Epidermal melanocyte (primary cell): ENCODE results near the gene KIFBP.

Experiments
- DNase-seq: peaks from one replicate; pipeline ENCODE4 v3.0.0; 2011; ENCODE audit warnings: low spot score; ENCODE audit not compliant: insufficient read length

The KIFBP gene

DNA sequence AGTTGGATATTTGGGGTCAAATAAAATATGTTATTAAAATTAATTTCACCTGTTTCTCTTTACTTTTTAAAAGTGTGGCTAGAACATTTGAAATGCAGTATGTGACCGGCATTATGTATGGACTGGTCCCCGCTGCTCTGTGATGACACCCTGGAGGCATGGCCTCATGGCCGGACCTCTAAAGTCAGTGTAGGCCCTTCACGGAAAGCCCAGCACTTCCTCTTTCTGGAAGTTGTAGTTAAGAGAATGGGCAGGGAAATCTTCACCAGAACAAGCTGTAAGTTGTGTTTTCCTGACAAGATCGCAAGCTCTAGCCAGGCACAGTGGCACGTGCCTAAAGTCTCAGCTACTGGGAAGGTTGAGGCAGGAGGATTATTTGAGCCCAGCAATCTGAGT is 61.0 kb downstream of the KIFBP start:
- no peak for DNase-seq

DNA sequence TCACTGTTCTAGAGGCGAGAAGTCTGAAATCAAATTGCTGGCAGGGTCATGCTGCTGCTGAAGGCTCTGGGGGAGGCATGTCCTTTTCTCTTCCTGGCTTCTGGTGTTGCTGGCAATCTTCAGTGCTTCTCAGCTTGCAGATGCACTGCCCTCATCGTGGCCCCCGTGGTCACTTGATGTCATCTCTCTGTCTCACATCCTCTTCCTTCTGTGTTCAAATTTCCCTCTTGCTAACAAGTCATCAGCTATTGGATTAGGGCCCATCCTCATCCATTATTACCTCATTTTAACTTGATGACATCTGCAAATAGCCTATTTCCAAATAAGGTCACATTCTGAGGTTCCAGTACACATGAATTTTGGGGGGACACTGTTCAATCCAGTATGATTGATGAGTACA is 62.7 kb downstream of the KIFBP start:
- DNase-seq = no peak

- DNase-seq = no peak
These were observed 63.3 kb downstream of the KIFBP start for GRCh38 chr10:69051710-69052487.

DNA sequence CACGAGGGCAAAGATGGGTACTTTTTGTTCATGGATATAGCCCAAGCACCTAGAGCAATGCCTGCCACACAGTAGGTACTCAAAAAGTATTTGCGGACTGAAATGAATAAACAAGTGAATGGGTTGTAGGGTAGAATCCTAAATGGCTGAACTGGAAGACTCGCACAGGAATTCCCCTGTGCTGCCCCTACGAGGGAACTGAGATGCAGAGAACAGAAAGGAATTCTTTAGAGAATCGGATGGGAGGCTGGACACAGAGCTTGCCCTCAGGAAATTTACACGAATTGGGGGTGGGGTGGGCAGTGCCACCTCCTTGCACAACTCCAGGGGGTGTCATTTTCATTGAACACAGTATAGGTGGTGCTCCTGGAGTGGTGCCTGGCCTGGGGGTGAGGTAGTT is 64.1 kb downstream of the KIFBP start:
- no peak for DNase-seq

- DNase-seq = no peak
These were observed 66.6 kb downstream of the KIFBP start for GRCh38 chr10:69055241-69055640.

- DNase-seq = no peak
These were observed 67.5 kb downstream of the KIFBP start for GRCh38 chr10:69056129-69056528.

- no peak for DNase-seq
These were observed 68.1 kb downstream of the KIFBP start for GRCh38 chr10:69056536-69057260.

- DNase-seq = no peak
These were observed 68.8 kb downstream of the KIFBP start for GRCh38 chr10:69057261-69057950.

DNA sequence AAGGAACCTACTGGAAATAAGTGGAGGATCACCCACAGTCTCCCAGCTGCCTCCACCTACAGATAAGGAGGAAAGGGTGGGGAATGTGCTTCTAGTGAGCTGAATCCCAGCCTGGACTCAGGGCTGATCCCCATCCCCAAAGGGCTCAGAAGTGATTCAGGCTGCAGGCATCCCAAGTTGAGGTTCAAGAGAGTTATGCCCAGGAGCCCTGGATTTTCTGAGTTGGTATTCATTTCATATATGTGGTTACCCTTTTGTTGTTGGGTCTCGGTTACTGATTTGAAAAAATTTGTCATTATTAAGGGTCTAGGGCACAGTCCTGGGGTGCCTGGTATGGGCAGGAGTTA is 69.3 kb downstream of the KIFBP start:
- DNase-seq = no peak

DNA sequence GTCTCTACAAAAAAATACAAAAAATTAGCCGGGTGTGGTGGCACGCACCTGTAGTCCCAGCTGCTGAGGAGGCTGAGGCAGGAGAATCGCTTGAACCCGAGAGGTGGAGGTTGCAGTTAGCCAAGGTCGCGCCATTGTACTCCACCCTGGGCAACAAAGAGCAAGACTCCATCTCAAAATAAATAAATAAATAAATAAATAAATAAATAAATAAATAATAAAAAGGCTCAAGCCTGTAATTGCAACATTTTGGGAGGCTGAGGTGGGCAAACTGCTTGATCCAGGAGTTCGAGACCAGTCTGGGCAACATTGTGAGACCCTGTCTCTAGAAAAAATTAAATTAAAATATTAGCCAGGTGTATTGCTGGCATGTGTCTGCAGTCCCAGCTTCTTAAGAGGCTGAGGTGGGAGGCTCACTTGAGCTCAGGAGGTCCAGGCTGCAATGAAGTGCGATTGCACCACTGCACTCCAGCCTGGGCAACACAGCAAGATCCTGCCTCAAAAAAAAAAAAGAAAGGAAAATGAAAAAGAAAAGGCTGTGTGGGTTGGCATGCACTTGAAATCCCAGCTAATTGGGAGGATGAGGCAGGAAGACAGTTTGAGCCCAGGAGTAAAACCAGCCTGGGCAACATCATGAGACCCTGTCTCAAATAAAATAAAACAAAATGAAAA is 71.7 kb downstream of the KIFBP start:
- DNase-seq = no peak

DNA sequence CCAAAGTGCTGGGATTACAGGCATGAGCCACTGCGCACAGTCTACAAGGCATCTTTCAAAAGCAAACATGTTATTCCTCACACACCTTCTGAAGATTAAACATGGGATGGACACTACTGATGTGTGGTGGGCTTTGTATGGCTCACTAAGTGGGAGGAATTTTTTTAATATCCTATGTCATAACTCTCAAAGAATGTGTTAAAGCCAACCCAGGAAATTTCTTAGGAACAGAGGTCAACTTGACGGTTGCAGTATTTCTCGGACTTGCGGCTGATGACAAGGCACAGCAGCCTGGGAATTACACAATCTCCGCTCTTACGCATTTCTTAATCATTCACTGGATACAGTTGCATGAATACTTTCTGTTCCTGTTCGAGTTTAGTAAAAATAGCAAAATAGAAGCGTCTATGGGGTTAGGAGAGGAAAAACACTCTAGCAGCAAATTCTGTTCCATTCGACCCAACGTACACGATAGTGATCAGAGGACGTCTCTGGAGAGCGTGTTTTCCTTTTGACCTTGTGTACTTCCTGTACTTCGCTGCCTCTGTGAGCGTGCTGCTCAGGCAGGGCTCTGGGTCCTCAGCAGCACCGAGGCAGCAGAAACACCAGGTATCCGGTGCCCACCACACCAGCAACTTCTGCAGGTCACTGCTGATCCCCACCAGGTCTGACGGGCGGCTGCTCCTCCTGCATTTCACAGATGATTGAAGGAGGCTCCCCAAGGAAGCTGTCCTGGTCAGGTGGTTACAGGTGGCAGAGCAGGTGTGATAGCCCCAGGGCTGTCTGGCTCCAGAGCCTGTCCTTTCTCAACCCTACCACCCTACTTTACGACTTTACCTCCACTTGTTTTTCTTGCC is 72.9 kb downstream of the KIFBP start:
- peak; percentile 33 for DNase-seq

GRCh38 chr10:69062901-69063300 is 74.3 kb downstream of the KIFBP start:
- DNase-seq = no peak

DNA sequence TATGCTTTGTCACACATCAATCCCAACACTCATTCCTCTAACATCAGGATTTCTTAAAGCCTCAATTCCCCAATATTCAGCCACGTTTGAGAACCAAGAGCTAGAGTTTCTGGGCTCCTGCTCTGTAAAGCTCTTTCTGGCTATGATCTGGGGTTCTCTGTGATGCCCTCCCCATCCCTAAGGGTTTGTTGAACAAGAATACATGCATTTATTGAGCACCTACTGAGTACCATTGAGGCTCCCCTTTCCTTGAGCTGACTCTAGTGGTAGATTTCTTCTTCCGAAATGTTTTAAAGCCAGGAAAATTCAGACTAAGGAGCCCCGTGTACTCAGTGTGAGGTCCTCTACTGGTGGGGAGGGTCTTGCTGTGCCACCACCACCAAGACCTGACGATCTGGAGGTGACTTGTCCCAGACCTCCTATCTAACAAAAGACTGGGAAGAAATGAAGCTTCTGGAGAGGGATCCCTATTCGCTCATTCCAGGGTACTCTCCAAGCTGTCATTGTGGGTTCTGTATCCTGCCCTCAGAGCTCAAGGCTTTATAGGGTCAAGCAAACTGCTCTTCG is 76.2 kb downstream of the KIFBP start:
- DNase-seq = no peak

DNA sequence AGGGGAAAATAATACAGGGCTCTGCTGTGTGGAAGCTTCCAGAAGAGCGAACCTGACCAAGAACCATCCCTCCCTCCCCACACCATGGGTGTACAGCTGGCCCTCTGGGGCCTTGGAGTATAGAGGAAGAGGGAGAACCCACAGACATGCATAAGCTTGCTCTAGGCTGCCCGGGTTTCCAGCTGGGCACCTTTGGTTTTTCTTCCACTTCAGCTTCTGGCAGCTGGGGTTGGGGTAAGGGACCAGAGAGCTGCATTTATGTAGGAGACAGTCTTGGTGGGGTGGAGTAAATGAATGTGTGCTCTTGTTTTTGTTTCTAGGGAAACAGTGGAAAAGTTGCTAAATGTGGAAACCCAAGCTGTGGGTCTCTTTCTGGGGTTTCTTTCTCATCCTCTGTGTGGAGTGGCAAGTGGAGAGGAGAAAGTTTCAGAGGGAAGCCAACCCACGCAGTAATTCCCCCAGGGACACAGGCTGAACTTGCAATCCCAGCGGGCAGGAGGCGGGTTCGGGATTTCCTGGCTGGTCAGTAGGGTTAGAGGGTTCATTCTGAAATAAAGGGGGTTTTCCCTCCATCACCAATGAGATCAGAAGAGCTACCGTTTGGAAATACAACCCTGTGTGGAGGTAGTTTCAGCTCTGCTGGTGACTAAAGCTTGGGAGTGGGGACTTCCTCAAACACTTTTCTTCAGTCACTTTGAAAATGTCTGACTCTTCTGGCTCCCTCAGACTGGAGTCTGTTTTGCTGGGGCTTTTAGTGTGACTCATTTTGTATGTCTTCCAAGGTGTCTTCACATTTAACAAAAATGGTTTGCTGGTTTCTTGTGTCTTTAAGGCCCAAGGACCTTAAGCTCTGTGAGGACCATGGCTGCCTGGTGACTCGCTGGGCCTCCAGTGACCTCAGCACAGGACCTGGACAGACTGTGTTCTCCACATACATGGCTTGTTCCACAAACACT is 77.1 kb downstream of the KIFBP start:
- no peak for DNase-seq
